Liver (tissue), 9 donors: ENCODE data around the gene GAL3ST3. TPM values are rescaled to one million over a fixed set of nuclear protein-coding genes. Genes with fewer than 3 reads are reported as not detected.

Experiments
- DNase-seq: peaks from one replicate; pipeline ENCODE4 v3.0.0-alpha.2; 2017; ENCODE audit warnings: low spot score
- H3K27ac ChIP-seq, 2 donors: one replicate each; pipeline ENCODE4 v1.7.0; 2013; ENCODE audit warnings: inconsistent platforms in 2 of 2, low read length in 2 of 2, control low read depth in 1 of 2, low read depth in 1 of 2, mild to moderate bottlenecking in 1 of 2
- H3K27me3 ChIP-seq, 4 donors: one replicate each; pipeline versions ENCODE4 v1.6.1 to v1.7.0; 2013; ENCODE audit warnings: low read length in 3 of 4, inconsistent platforms in 1 of 4, mild to moderate bottlenecking in 1 of 4, moderate library complexity in 1 of 4; ENCODE audit not compliant: control insufficient read depth in 4 of 4, insufficient read depth in 4 of 4
- H3K36me3 ChIP-seq, 4 donors: one replicate each; pipeline versions ENCODE4 v1.6.1 to v1.7.0; 2013; ENCODE audit warnings: low read length in 3 of 4, mild to moderate bottlenecking in 3 of 4, low read depth in 1 of 4, moderate library complexity in 1 of 4; ENCODE audit not compliant: control insufficient read depth in 4 of 4, insufficient read depth in 3 of 4
- H3K4me1 ChIP-seq, 4 donors: one replicate each; pipeline versions ENCODE4 v1.6.1 to v1.7.0; 2013; ENCODE audit warnings: low read length in 3 of 4, mild to moderate bottlenecking in 3 of 4, moderate library complexity in 1 of 4; ENCODE audit not compliant: control insufficient read depth in 4 of 4, insufficient read depth in 4 of 4
- H3K4me3 ChIP-seq, 3 donors: one replicate each; pipeline versions ENCODE4 v1.6.1 to v1.7.0; 2013; ENCODE audit warnings: low read length in 3 of 3, control low read depth in 1 of 3, low read depth in 1 of 3, mild to moderate bottlenecking in 1 of 3
- H3K9ac ChIP-seq, 2 donors: one replicate each; pipeline ENCODE4 v1.7.0; 2013; ENCODE audit warnings: low read length in 2 of 2, mild to moderate bottlenecking in 2 of 2, moderate library complexity in 2 of 2, control low read depth in 1 of 2, low read depth in 1 of 2
- H3K9me3 ChIP-seq, 4 donors: one replicate each; pipeline versions ENCODE4 v1.6.1 to v1.7.0; 2013; ENCODE audit warnings: low read length in 3 of 4; ENCODE audit not compliant: control insufficient read depth in 4 of 4
- EGR1 ChIP-seq, 2 donors: IDR thresholded peaks; 2 replicates each; pipeline ENCODE4 v1.6.1; 2016 to 2018; ENCODE audit warnings: antibody characterized with exemption in 2 of 2, low read depth in 2 of 2
- FOXA1 ChIP-seq: IDR thresholded peaks from 2 replicates; pipeline ENCODE4 v1.6.1; 2016; ENCODE audit warnings: antibody characterized with exemption
- FOXA2 ChIP-seq: IDR thresholded peaks from 2 replicates; pipeline ENCODE4 v1.6.1; 2016; ENCODE audit warnings: antibody characterized with exemption
- GABPA ChIP-seq, 2 donors: IDR thresholded peaks in 1 of 2; conservative IDR thresholded peaks in 1 of 2; 2 replicates each; pipeline ENCODE4 v1.6.1; 2016; ENCODE audit warnings: antibody characterized with exemption in 2 of 2, mild to moderate bottlenecking in 1 of 2, moderate library complexity in 1 of 2
- HNF4A ChIP-seq, 2 donors: conservative IDR thresholded peaks; 2 replicates each; pipeline ENCODE4 v1.6.1; 2016; ENCODE audit warnings: antibody characterized with exemption in 2 of 2, mild to moderate bottlenecking in 2 of 2
- HNF4G ChIP-seq: IDR thresholded peaks from 2 replicates; pipeline ENCODE4 v1.6.1; 2016; ENCODE audit warnings: antibody characterized with exemption
- JUND ChIP-seq, 2 donors: IDR thresholded peaks; 2 replicates each; pipeline ENCODE4 v1.6.1; 2016; ENCODE audit warnings: antibody characterized with exemption in 2 of 2
- NR2F2 ChIP-seq: IDR thresholded peaks from 2 replicates; pipeline ENCODE4 v1.6.1; 2016; ENCODE audit warnings: antibody characterized with exemption
- RAD21 ChIP-seq, 2 donors: IDR thresholded peaks; 2 replicates each; pipeline ENCODE4 v1.6.1; 2016; ENCODE audit warnings: antibody characterized with exemption in 2 of 2, mild to moderate bottlenecking in 2 of 2
- RXRA ChIP-seq, 2 donors: IDR thresholded peaks; 2 replicates each; pipeline ENCODE4 v1.6.1; 2017 to 2018; ENCODE audit warnings: antibody characterized with exemption in 2 of 2, mild to moderate bottlenecking in 1 of 2
- SP1 ChIP-seq: IDR thresholded peaks from 2 replicates; pipeline ENCODE4 v1.6.1; 2018; ENCODE audit warnings: antibody characterized with exemption, mild to moderate bottlenecking
- TAF1 ChIP-seq: conservative IDR thresholded peaks from 2 replicates; pipeline ENCODE4 v1.6.1; 2016; ENCODE audit warnings: antibody characterized with exemption, mild to moderate bottlenecking
- YY1 ChIP-seq: IDR thresholded peaks from 2 replicates; pipeline ENCODE4 v1.6.1; 2016; ENCODE audit warnings: antibody characterized with exemption, mild to moderate bottlenecking
- WGBS: extraction: QIAGEN DNeasy Blood & Tissue Kit; methylation state at CpG from one replicate; pipeline ENCODE4 v1.1.7; 2013; 5-methylcytosine and 5-hydroxymethylcytosine counted together
- polyA plus RNA-seq, 2 donors: library from polyadenylated mRNA; stranded (reverse) in 1 of 2; unstranded in 1 of 2; fragments of 200-250 nt in 1 of 2; fragments of >200 nt in 1 of 2; fragmentation: Nextera tagmentation in 1 of 2; extraction: Ambion mirVana in 1 of 2; gene quantifications; one replicate each; pipeline versions ENCODE4 v1.2.1 to v1.2.3, GENCODE V29; 2013 to 2015
- total RNA-seq, 2 donors: library from RNA; depleted of rRNA; stranded (reverse); fragments of >200 nt; gene quantifications; one replicate each; pipeline ENCODE4 v1.2.3, GENCODE V29; 2014
- TF ChIP-seq, protein P1 (sequence below): IDR thresholded peaks from 2 replicates; pipeline ENCODE4 v1.6.1; 2016; ENCODE audit warnings: antibody characterized with exemption
- TF ChIP-seq, protein P2 (sequence below): IDR thresholded peaks from 2 replicates; pipeline ENCODE4 v1.6.1; 2016; ENCODE audit warnings: antibody characterized with exemption, mild to moderate bottlenecking
- TF ChIP-seq, protein P3 (sequence below): fragments of 150-350 bp; IDR thresholded peaks from 2 replicates; pipeline ENCODE4 v1.5.1; 2017; ENCODE audit warnings: improper control_type of control experiment, low read depth, low read length; ENCODE audit not compliant: missing input control
- TF ChIP-seq, protein P4 (sequence below): IDR thresholded peaks from 2 replicates; pipeline ENCODE4 v1.6.1; 2016; ENCODE audit warnings: antibody characterized with exemption
- TF ChIP-seq, protein P5 (sequence below): IDR thresholded peaks from 2 replicates; pipeline ENCODE4 v1.6.1; 2016; ENCODE audit warnings: antibody characterized with exemption
- donor health status: healthy.
- donor health status: healthy.
- donor health status: healthy.
- donor health status: healthy.
- donor health status: healthy.

Gene GAL3ST3
- total and polyA plus RNA-seq, 4 donors = not detected

DNA sequence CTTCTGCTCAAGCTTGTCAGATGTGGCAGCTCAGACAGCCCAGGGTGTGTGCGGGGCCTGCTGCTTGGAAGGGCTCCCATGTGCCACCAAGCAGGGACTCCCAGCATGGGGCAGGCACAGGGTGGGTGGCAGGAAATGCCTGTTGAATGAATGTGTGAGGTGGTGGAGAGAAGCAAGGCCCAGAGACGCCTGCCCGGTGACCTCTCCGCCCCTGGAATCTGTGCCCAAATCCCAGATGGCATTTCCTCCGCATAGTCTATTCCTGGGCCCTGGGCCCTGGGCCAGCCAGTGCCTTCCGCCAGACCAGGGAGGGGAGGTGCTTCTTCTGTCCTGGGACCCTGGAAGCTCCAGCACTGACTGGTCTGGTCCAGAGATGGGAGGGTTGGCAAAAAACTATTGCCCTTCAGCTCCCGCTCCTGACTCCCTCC, 33.5 kb downstream of the GAL3ST3 start:
- Histone ChIP-seq H3K4me1 (peaks cover 0 to 4% (median 1%) of the 10 kb centered on the region in 4 donors), H3K9me3 (no peaks in the 10 kb centered on the region), H3K27ac (no peak overlapping the region), H3K36me3 (no peaks in the 10 kb centered on the region), H3K27me3 (peaks cover 0 to 14% (median 0%) of the 10 kb centered on the region in 4 donors), H3K9ac (no peak overlapping the region), H3K4me3 (no peak overlapping the region)
- TF ChIP-seq HNF4G = no peak
- TF ChIP-seq YY1 = no peak
- TF ChIP-seq EGR1 (IDR thresholded peaks at IDR 0.05; ENCODE audit: low read depth in 2 of 2) = no peak
- TF ChIP-seq JUND (IDR thresholded peaks at IDR 0.05) = no peak
- TF ChIP-seq TAF1 = no peak
- no peak for DNase-seq
- 81% methylated on average over 7 of the region's 7 CpGs for WGBS

DNA sequence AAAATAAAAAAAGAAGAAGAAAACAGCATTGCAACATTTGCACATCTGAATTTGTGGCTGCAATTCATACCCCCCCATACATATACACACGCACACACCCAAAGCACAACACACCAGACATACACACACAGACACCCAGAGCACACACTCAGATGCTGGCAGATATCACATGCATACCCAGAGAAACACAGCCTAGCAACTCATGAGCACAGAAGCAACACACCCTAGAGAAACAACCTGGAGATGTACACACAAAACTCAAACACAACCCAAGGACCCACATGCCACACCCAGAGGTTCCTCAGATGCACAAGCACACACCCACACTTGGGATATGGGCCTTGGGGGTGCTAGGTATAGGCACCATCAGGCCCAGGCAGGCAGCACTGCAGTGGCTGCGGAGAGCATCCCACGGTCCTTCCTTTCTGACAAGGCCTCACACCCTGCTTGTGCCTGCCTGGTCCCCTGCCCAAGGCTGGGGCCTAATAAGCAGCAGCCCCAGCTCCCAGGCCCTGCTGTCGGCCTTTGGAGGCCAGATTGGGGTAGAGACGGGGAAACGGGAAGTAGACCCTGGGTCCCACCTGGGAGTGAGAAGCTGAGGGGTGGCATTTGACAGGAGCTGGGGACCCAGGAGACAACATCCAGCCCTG, 34.0 kb downstream of the GAL3ST3 start:
- no peak overlapping the region for H3K27ac ChIP-seq
- DNase-seq = no peak
- H3K9ac ChIP-seq = no peak overlapping the region

More for the DNA sequence above, 34.0 kb downstream of the GAL3ST3 start:
- TF ChIP-seq, protein P1, sequence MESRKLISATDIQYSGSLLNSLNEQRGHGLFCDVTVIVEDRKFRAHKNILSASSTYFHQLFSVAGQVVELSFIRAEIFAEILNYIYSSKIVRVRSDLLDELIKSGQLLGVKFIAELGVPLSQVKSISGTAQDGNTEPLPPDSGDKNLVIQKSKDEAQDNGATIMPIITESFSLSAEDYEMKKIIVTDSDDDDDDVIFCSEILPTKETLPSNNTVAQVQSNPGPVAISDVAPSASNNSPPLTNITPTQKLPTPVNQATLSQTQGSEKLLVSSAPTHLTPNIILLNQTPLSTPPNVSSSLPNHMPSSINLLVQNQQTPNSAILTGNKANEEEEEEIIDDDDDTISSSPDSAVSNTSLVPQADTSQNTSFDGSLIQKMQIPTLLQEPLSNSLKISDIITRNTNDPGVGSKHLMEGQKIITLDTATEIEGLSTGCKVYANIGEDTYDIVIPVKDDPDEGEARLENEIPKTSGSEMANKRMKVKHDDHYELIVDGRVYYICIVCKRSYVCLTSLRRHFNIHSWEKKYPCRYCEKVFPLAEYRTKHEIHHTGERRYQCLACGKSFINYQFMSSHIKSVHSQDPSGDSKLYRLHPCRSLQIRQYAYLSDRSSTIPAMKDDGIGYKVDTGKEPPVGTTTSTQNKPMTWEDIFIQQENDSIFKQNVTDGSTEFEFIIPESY = no peak
- no peak for TF ChIP-seq EGR1 (IDR thresholded peaks at IDR 0.05; ENCODE audit: low read depth in 2 of 2)
- no peak for TF ChIP-seq YY1
- TF ChIP-seq RXRA (IDR thresholded peaks at IDR 0.05) = no peak
- no peak for TF ChIP-seq HNF4G
- TF ChIP-seq NR2F2 = no peak
- TF ChIP-seq, protein P2, sequence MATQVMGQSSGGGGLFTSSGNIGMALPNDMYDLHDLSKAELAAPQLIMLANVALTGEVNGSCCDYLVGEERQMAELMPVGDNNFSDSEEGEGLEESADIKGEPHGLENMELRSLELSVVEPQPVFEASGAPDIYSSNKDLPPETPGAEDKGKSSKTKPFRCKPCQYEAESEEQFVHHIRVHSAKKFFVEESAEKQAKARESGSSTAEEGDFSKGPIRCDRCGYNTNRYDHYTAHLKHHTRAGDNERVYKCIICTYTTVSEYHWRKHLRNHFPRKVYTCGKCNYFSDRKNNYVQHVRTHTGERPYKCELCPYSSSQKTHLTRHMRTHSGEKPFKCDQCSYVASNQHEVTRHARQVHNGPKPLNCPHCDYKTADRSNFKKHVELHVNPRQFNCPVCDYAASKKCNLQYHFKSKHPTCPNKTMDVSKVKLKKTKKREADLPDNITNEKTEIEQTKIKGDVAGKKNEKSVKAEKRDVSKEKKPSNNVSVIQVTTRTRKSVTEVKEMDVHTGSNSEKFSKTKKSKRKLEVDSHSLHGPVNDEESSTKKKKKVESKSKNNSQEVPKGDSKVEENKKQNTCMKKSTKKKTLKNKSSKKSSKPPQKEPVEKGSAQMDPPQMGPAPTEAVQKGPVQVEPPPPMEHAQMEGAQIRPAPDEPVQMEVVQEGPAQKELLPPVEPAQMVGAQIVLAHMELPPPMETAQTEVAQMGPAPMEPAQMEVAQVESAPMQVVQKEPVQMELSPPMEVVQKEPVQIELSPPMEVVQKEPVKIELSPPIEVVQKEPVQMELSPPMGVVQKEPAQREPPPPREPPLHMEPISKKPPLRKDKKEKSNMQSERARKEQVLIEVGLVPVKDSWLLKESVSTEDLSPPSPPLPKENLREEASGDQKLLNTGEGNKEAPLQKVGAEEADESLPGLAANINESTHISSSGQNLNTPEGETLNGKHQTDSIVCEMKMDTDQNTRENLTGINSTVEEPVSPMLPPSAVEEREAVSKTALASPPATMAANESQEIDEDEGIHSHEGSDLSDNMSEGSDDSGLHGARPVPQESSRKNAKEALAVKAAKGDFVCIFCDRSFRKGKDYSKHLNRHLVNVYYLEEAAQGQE = no peak
- TF ChIP-seq, protein P3, sequence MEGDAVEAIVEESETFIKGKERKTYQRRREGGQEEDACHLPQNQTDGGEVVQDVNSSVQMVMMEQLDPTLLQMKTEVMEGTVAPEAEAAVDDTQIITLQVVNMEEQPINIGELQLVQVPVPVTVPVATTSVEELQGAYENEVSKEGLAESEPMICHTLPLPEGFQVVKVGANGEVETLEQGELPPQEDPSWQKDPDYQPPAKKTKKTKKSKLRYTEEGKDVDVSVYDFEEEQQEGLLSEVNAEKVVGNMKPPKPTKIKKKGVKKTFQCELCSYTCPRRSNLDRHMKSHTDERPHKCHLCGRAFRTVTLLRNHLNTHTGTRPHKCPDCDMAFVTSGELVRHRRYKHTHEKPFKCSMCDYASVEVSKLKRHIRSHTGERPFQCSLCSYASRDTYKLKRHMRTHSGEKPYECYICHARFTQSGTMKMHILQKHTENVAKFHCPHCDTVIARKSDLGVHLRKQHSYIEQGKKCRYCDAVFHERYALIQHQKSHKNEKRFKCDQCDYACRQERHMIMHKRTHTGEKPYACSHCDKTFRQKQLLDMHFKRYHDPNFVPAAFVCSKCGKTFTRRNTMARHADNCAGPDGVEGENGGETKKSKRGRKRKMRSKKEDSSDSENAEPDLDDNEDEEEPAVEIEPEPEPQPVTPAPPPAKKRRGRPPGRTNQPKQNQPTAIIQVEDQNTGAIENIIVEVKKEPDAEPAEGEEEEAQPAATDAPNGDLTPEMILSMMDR = no peak
- no peak for TF ChIP-seq RAD21 (IDR thresholded peaks at IDR 0.05)
- TF ChIP-seq TAF1 = no peak
- no peak for TF ChIP-seq FOXA1
- TF ChIP-seq, protein P4, sequence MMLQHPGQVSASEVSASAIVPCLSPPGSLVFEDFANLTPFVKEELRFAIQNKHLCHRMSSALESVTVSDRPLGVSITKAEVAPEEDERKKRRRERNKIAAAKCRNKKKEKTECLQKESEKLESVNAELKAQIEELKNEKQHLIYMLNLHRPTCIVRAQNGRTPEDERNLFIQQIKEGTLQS = no peak
- no peak for TF ChIP-seq HNF4A (conservative IDR thresholded peaks at IDR 0.05)
- TF ChIP-seq, protein P5, sequence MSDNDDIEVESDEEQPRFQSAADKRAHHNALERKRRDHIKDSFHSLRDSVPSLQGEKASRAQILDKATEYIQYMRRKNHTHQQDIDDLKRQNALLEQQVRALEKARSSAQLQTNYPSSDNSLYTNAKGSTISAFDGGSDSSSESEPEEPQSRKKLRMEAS = no peak
- TF ChIP-seq JUND (IDR thresholded peaks at IDR 0.05) = no peak
- TF ChIP-seq SP1 = no peak
- TF ChIP-seq GABPA (IDR thresholded peaks at IDR 0.05 in 1 of 2, conservative IDR thresholded peaks at IDR 0.05 in 1 of 2) = no peak
- no peak for TF ChIP-seq FOXA2
- Histone ChIP-seq H3K9me3 (no peaks in the 10 kb centered on the region), H3K4me1 (peaks cover 0 to 4% (median 1%) of the 10 kb centered on the region in 4 donors), H3K27me3 (peaks cover 0 to 14% (median 0%) of the 10 kb centered on the region in 4 donors), H3K4me3 (no peak overlapping the region), H3K36me3 (no peaks in the 10 kb centered on the region)
- WGBS = 96% methylated on average over 6 of the region's 6 CpGs
